GM19239 (cell line): ENCODE data around the gene PSMG4.

ENCODE experiments used
- DNase-seq: peaks from one replicate; pipeline ENCODE4 v3.0.0; 2011; ENCODE audit warnings: low spot score; ENCODE audit not compliant: insufficient read length
- FAIRE-seq: peaks from 2 replicates; lab custom pipeline; 2011; peaks lifted over from hg19 to GRCh38; lab: Jason Lieb, UNC

Gene PSMG4

GRCh38 chr6:3270258-3270657, 11.5 kb downstream of the PSMG4 start:
- DNase-seq (no peak), FAIRE-seq (no peak)

DNA sequence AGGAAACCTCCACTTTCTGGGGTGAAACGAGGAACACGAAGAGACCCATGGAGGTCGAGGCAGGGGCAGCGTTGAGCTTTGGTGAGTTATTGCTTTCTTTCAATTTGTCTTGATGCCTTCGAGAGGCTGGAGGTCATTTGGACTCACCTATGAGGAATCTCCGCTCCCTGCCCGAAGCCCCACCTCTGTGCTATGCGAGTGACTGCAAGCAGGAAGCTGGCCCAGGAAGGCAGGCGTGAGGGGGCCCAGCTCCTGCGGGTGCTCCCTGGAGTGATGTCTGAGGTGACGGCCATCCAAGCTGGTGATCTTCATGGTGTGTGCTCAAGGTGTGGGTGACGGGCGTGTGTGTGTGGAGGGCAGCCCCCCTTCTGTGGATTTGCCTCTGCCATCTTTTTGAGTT, 13.0 kb downstream of the PSMG4 start:
- FAIRE-seq (no peak), DNase-seq (no peak)

DNA sequence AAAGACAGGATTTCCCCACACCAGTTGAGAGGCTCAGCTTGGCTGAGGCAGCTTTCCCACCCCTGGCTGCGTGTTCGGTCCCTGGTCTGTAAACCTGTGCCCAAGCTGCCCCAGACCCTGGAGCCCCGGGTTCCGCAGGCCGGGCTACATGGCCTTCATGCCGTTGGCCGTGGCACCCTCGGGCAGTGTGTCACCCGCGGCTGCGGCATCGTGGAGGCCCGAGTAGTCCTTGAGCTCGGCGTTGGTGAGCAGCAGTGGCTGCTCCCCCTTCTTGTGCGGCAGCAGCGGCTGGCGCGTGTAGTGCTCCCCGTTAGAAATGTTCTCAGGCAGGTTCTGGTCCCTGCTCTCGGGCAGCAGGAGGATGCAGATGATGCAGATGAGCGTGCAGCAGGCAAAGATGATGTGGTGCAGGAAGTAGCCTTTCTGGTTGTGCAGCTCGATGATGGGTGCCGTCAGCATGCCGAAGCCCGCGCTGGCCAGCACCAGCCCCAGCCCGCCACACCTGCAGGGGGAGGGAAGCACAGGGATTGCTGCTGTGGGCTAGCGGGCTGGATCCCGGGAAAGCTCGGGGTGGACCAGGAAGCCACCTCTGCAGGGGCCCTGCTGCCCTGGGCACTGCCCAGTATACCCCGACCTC, 14.3 kb downstream of the PSMG4 start:
- DNase-seq: no peak
- FAIRE-seq: no peak

- FAIRE-seq (no peak), DNase-seq (no peak)
Measured at GRCh38 chr6:3273707-3274521, 15.2 kb downstream of the PSMG4 start.

DNA sequence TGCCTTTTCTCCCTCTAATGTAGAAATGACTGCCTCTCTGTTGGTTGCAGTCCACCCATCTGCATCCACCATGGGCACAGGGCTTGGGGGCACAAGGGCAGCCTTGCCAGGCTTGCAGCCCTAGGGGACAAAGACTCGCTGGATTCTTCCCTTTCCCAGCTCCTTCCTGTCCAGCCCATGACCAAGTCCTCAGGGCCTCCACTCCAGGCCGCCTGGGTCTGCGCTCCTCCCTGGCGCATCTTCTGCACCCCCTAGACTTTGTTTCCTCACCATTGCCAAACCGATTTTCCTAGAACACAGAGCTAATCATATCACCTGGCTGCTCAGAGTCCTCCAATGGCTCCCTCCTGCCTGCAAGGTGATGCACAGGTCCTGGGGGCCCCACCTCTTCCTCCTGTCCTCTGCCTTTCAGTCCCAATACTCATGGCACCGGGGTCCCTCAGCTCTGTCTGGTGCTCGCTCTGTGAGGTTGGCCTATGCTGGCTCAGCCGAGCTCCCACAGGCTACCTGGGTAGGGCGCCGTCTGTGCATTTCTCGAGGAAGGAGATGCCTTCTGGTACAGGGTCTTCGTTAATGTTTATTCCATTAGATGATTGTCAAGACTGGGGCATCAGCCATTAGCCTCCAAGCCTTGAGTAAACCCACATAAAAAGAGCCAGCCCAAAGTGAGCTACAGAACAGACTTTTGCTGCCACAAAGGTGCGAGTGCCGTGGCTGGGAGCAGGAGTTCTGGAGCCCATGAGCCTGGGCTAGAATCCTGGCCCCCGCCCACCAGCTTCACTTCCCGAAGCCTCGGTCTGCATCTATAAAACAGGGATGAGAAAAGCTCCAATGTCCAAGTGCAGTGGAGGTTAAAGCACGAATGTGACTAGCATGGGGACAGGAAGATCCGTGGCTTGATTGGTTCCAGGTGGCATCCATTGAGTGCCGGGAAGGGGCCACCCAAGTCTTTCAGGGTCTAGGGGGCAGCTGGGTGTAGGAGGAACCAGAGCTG, 17.7 kb downstream of the PSMG4 start:
- DNase-seq: no peak

DNA sequence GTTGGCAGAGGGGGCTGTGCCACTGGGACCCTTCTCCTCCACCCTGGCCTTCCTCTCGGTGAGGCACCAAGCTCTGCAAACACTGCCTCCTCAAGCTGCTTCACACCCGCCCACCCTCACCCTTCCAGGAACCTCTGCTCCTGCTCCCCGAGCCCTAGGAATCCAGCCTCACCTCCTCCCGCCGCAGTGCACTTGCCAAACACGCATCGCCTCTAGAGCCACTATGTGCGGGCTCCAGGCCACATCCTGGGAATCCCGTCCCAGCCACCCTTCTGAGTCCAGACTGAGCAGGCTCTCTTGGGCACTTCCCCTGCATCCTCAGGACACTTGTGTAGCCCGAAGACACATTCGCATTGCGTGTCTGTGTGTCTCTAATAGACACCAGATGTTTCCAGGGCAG, 18.5 kb downstream of the PSMG4 start:
- no peak for FAIRE-seq
- no peak for DNase-seq

More for the DNA sequence above, 17.7 kb downstream of the PSMG4 start:
- no peak for FAIRE-seq

GRCh38 chr6:3277851-3278416, 19.2 kb downstream of the PSMG4 start:
- DNase-seq (no peak), FAIRE-seq (no peak)

- FAIRE-seq (no peak), DNase-seq (no peak)
Measured at GRCh38 chr6:3278691-3279090, 19.9 kb downstream of the PSMG4 start.

DNA sequence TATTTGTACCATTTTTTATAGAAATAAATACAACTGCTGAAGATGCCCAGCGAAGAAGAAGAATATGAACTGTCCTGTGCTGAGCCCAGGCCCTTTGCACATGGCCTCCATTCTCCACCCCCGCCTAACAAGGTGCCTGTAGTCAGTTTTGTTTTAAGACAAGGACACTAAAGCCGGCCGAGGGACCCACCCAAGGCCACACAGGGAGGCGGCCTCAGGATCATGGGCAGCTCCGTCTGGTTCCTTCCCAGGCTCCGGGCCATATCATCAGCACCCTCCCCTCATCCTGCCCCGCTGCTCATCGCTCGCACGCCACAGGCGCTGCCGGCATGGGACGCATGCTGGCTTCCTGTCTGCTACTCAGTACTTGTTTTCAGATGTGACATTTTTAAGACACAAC, 21.3 kb downstream of the PSMG4 start:
- DNase-seq (no peak), FAIRE-seq (no peak)

DNA sequence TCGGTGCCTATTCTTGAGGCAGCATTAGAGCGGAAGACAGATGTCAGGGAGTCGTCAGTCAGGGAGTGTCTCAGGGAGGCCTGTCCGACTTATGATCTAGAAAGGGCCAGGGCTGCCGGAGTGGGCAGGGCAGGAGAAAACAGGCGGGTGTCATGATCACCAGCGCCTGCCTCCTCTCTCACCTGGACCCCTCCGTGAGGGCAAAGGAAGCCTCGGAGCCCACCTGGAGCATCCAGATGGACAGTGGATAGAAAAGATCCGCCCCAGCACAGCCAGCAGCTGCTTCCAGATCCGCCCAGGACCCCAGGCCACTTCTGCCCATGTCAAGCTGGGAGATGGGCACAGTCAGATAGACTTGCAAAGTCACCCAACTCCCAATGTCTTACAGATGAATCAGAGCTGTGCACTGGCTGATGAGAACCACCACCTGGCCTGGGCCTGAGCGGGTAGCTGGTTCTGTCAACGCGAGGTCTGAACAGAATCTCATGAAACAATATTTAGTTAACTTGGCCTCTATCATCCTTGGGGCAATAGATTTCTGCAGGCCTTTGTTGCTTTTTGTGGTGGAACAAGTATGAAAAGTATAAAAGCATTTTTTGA, 22.2 kb downstream of the PSMG4 start:
- no peak for FAIRE-seq

GRCh38 chr6:3281631-3282475, 23.1 kb downstream of the PSMG4 start:
- DNase-seq: no peak
- FAIRE-seq: no peak

More for the DNA sequence above, 22.2 kb downstream of the PSMG4 start:
- no peak for DNase-seq

DNA sequence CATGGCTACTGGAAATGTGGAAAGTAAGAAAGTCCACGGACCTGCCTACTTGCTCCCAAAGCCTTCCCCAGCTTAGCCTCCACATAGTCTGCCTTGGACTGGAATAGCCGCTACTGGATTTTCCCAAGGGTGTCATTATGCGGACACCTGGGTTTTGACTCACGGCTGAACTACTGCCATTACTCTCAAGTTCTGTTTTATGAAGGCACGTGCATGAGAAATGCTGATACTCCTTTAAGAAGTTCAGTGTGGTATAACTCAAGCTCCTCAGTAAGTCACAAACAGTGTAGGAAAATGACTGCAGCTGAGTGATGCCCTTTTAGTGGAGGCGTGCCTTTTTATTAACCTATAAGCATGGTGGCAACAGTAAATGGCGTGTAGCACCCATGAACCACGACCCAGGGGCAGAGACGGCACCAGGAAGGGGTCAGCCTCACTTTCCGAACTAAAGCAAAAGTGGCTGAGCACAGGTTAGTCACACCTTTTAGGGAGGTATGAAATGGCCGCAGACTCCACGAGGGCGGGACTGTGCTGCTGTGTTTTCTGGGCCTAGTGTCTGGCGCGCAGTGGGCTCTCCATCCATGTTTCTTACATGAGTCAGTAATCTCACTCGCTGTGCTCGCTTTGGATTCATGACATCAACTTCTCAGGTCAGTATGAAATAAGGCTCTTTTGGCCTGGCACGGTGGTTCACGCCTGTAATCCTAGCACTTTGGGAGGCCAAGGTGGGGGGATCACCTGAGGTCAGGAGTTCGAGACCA, 23.9 kb downstream of the PSMG4 start:
- FAIRE-seq (no peak), DNase-seq (no peak)

- DNase-seq: no peak
- no peak for FAIRE-seq
Measured at GRCh38 chr6:3283241-3283640, 24.5 kb downstream of the PSMG4 start.

- FAIRE-seq: no peak
- no peak for DNase-seq
Measured at GRCh38 chr6:3283641-3284435, 25.1 kb downstream of the PSMG4 start.

DNA sequence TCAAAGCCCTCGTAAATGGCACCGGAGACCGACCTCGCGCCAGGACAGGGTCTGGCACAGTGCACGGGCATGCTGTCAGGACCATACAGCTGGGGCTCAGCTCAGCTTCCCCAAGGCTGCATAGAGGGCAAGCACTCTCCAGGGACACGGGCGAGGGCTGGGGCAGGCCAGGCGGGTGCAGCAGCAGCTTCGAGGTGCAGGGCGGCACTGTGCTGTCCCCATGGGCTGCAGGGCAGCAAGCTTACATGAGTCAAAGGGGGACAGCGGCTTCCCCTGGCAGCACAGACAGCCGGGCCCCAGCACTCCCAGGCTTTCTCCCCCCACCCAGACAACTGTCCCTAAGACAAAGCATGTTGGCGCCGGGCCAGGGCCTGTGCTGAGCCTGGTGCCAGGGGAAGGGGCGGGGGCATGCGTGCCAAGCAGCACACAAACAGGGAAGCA, 25.7 kb downstream of the PSMG4 start:
- FAIRE-seq (no peak), DNase-seq (no peak)

- DNase-seq: no peak
Measured at GRCh38 chr6:3285049-3285639, 26.4 kb downstream of the PSMG4 start.

GRCh38 chr6:3285732-3286131, 27.0 kb downstream of the PSMG4 start:
- no peak for FAIRE-seq

More at GRCh38 chr6:3285049-3285639, 26.4 kb downstream of the PSMG4 start:
- FAIRE-seq: no peak

More at GRCh38 chr6:3285732-3286131, 27.0 kb downstream of the PSMG4 start:
- no peak for DNase-seq
